Gastroesophageal sphincter (tissue), 3 donors: ENCODE results near the gene MED26.
"Not testable (repeated sequence)": the region's sequence is repeated elsewhere in the genome, so short reads cannot be mapped to it uniquely, and the experiment has no call there.

ENCODE experiments used
- POLR2AphosphoS5 ChIP-seq: sonication (generic); formaldehyde crosslinking; IDR thresholded peaks from one replicate; pipeline ENCODE4 v1.6.1; 2017; ENCODE audit warnings: antibody characterized with exemption
- TF ChIP-seq, protein P1 (sequence below), 4 experiments: fragments of 200-600 bp in 2 of 4; fragments of 450-650 bp in 2 of 4; sonication (generic) in 1 of 4; IDR thresholded peaks; one replicate each; pipeline ENCODE4 v1.5.1; 2017 to 2019; ENCODE audit warnings: antibody characterized with exemption in 4 of 4, mild to moderate bottlenecking in 2 of 4, moderate library complexity in 2 of 4

GRCh38 chr19:16651421-16652188, 23.6 kb upstream of the MED26 start:
- TF ChIP-seq, protein P1, sequence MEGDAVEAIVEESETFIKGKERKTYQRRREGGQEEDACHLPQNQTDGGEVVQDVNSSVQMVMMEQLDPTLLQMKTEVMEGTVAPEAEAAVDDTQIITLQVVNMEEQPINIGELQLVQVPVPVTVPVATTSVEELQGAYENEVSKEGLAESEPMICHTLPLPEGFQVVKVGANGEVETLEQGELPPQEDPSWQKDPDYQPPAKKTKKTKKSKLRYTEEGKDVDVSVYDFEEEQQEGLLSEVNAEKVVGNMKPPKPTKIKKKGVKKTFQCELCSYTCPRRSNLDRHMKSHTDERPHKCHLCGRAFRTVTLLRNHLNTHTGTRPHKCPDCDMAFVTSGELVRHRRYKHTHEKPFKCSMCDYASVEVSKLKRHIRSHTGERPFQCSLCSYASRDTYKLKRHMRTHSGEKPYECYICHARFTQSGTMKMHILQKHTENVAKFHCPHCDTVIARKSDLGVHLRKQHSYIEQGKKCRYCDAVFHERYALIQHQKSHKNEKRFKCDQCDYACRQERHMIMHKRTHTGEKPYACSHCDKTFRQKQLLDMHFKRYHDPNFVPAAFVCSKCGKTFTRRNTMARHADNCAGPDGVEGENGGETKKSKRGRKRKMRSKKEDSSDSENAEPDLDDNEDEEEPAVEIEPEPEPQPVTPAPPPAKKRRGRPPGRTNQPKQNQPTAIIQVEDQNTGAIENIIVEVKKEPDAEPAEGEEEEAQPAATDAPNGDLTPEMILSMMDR (IDR thresholded peaks at IDR 0.05), result not testable (repeated sequence)
- TF ChIP-seq POLR2AphosphoS5, result not testable (repeated sequence)
